HG03060 (cell line): Measurements from ENCODE around the gene BABAM1.
"Not testable (repeated sequence)": the region's sequence is repeated elsewhere in the genome, so short reads cannot be mapped to it uniquely, and the experiment has no call there.

Source experiments
- ATAC-seq: cut with Tn5 transposase; IDR thresholded peaks from one replicate; pipeline ENCODE4 v1.9.1; 2021; ENCODE audit warnings: low read depth, moderate number of reproducible peaks; ENCODE audit not compliant: unreplicated experiment

The BABAM1 gene

GRCh38 chr19:17266589-17266974, 661 bp upstream of the BABAM1 start:
- no peak for ATAC-seq

- no peak for ATAC-seq
These were observed 1.5 kb downstream of the BABAM1 start for GRCh38 chr19:17268754-17269153.

GRCh38 chr19:17274892-17275291, 7.6 kb downstream of the BABAM1 start:
- not testable (repeated sequence) for ATAC-seq

- no peak for ATAC-seq
These were observed 8.4 kb downstream of the BABAM1 start for GRCh38 chr19:17275441-17276175.

GRCh38 chr19:17279436-17279835, 12.2 kb downstream of the BABAM1 start:
- ATAC-seq: no peak

- ATAC-seq: no peak
These were observed 14.4 kb downstream of the BABAM1 start, which contains the start of gene ANKLE1 for GRCh38 chr19:17281391-17282304. ANKLE1 (plus strand) TSS chr19:17281901; CDS start chr19:17281921, 20 bp downstream.

- ATAC-seq: no peak
These were observed 15.4 kb downstream of the BABAM1 start for GRCh38 chr19:17282488-17283125.

GRCh38 chr19:17283504-17283996, 16.3 kb downstream of the BABAM1 start:
- no peak for ATAC-seq

- no peak for ATAC-seq
These were observed 18.3 kb downstream of the BABAM1 start for GRCh38 chr19:17285415-17286135.

- no peak for ATAC-seq
These were observed 19.0 kb downstream of the BABAM1 start for GRCh38 chr19:17286263-17286662.

- no peak for ATAC-seq
These were observed 19.5 kb downstream of the BABAM1 start for GRCh38 chr19:17286752-17287151.

GRCh38 chr19:17289489-17289888, 22.2 kb downstream of the BABAM1 start:
- no peak for ATAC-seq

- no peak for ATAC-seq
These were observed 25.2 kb downstream of the BABAM1 start for GRCh38 chr19:17292301-17293074.

- ATAC-seq: no peak
These were observed 26.4 kb downstream of the BABAM1 start for GRCh38 chr19:17293605-17294004.

- no peak for ATAC-seq
These were observed 27.0 kb downstream of the BABAM1 start for GRCh38 chr19:17294051-17294891.

GRCh38 chr19:17295551-17295950, 28.3 kb downstream of the BABAM1 start:
- not testable (repeated sequence) for ATAC-seq

- ATAC-seq: no peak
These were observed 29.0 kb downstream of the BABAM1 start for GRCh38 chr19:17296273-17296672.

- no peak for ATAC-seq
These were observed 29.7 kb downstream of the BABAM1 start for GRCh38 chr19:17296976-17297375.
